Natural killer cell (primary cell): ENCODE data around the gene DARS2. TPM values are rescaled to one million over a fixed set of nuclear protein-coding genes. Genes with fewer than 3 reads are reported as not detected.

Experiments used
- ATAC-seq, 3 donors: fragments of 150-1000 bp in 2 of 3; fragments of 200-7000 bp in 1 of 3; cut with Tn5 transposase; 1 replicate in 1 of 3; 2 replicates in 2 of 3; pipeline ENCODE4 v1.10.0; 2021; ENCODE audit warnings: mild to moderate bottlenecking in 2 of 3, moderate library complexity in 2 of 3
- DNase-seq, 2 donors: peaks; one replicate each; pipeline versions ENCODE4 v3.0.0 to v3.0.0-alpha.2; 2013 to 2021; ENCODE audit warnings: mixed read lengths in 1 of 2
- H3K27ac ChIP-seq: one replicate; pipeline ENCODE4 v1.5.1; 2013; ENCODE audit warnings: mild to moderate bottlenecking, low read length
- H3K27me3 ChIP-seq: one replicate; pipeline ENCODE4 v1.6.1; 2013; ENCODE audit warnings: low read length; ENCODE audit not compliant: control insufficient read depth, insufficient read depth
- H3K36me3 ChIP-seq: one replicate; pipeline ENCODE4 v1.6.1; 2013; ENCODE audit warnings: low read length; ENCODE audit not compliant: control insufficient read depth, insufficient read depth
- H3K4me1 ChIP-seq: one replicate; pipeline ENCODE4 v1.6.1; 2013; ENCODE audit warnings: low read length; ENCODE audit not compliant: control insufficient read depth, insufficient read depth
- H3K4me3 ChIP-seq: one replicate; pipeline ENCODE4 v1.5.1; 2013; ENCODE audit warnings: low read length
- H3K9me3 ChIP-seq: one replicate; pipeline ENCODE4 v1.6.1; 2013; ENCODE audit warnings: low read length; ENCODE audit not compliant: control insufficient read depth, insufficient read depth
- H3K27ac Mint-ChIP-seq, 2 donors: one replicate each; pipeline ENCODE4 v1.8.0; 2022; ENCODE audit warnings: mild to moderate bottlenecking in 2 of 2, mixed read lengths in 2 of 2, moderate library complexity in 1 of 2
- H3K27me3 Mint-ChIP-seq, 2 donors: one replicate each; pipeline ENCODE4 v1.8.0; 2022; ENCODE audit warnings: low read depth in 2 of 2, mixed read lengths in 2 of 2
- H3K36me3 Mint-ChIP-seq: one replicate; pipeline ENCODE4 v1.8.0; 2022; ENCODE audit warnings: mixed read lengths
- H3K4me1 Mint-ChIP-seq, 2 donors: one replicate each; pipeline ENCODE4 v1.8.0; 2022; ENCODE audit warnings: mixed read lengths in 2 of 2
- H3K4me3 Mint-ChIP-seq: one replicate; pipeline ENCODE4 v1.8.0; 2022; ENCODE audit warnings: mild to moderate bottlenecking, moderate library complexity, mixed read lengths
- H3K9me3 Mint-ChIP-seq, 2 donors: one replicate each; pipeline ENCODE4 v1.8.0; 2022; ENCODE audit warnings: mixed read lengths in 2 of 2
- WGBS: methylation state at CpG from one replicate; pipeline ENCODE4 v1.1.7; 2013; ENCODE audit warnings: missing lambda C conversion rate; ENCODE audit not compliant: insufficient coverage; 5-methylcytosine and 5-hydroxymethylcytosine counted together
- intact Hi-C: fragments of 100-400 bp; cut with micrococcal nuclease; formaldehyde crosslinking; loops from one replicate; pipeline ENCODE4 v1.14.2; 2022
- total RNA-seq, 4 donors: library from RNA; stranded (reverse); fragments of 120-200 nt in 1 of 4; gene quantifications; one replicate each; pipeline versions ENCODE4 v1.2.3 to v1.2.4, GENCODE V29; 2013 to 2022
- TF ChIP-seq, protein P1 (sequence below): fragments of 200-600 bp; IDR thresholded peaks from one replicate; pipeline ENCODE4 v1.8.0; 2022; ENCODE audit warnings: antibody characterized with exemption

Gene DARS2, protein sequence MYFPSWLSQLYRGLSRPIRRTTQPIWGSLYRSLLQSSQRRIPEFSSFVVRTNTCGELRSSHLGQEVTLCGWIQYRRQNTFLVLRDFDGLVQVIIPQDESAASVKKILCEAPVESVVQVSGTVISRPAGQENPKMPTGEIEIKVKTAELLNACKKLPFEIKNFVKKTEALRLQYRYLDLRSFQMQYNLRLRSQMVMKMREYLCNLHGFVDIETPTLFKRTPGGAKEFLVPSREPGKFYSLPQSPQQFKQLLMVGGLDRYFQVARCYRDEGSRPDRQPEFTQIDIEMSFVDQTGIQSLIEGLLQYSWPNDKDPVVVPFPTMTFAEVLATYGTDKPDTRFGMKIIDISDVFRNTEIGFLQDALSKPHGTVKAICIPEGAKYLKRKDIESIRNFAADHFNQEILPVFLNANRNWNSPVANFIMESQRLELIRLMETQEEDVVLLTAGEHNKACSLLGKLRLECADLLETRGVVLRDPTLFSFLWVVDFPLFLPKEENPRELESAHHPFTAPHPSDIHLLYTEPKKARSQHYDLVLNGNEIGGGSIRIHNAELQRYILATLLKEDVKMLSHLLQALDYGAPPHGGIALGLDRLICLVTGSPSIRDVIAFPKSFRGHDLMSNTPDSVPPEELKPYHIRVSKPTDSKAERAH
- 1 to 10 TPM; 5.0 to 8.4 (median 5.8) TPM for total RNA-seq
- total RNA-seq (2013): 15.3 TPM

DNA sequence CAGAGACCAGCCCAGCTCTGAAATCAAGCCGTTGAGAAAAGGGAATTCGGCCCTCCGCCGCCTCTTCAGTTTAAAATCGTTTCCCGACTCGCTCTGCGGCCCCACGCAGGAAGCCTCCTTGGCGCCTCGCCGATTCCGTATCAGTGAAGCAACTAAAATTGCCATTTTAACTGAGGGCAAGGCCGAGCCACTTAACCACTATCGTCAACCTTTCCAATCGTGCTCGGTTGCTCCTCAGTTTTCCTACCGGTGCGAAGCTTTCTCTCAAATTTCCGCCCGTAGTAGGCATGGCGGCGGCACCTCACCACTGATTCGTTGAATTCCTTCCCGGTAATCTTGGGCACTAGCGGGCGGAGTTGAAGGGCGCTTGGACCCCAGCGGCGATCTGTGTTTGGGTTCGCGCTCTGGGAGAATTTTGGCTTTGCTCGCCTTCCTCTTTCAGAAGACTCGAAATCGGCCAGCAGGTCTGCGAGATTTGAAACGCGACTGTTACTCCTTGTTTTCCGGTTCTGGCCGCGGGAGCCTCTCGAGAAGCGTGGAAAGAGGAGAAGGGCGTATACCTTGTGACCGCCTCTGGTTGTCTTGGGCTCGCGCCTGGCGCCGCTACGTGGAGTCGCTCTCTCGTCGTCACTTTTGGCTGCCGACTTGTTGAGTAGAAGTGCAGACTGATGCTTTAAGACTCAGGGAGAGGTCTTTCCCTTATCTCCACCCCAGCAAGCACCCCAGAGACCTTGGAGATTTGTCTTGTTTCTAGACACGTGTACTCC is at the start of gene DARS2, which contains the start of gene CENPL:
Gene DARS2, plus strand, starts transcription at position 359 of the 767 bp plus-strand sequence. CDS start 557 bp downstream, outside the sequence.
Gene CENPL, minus strand, starts transcription at position 569 of the 767 bp plus-strand sequence. CDS start 13,584 bp downstream, outside the sequence.
- ATAC-seq (peak; percentile 84 to 93 (median 88)), DNase-seq (peak; percentile 81 to 96)
- Histone ChIP-seq H3K36me3 (peaks cover 4% of the 10 kb centered on the region), H3K27ac (peak within 1 kb of the TSS; percentile 85), H3K4me3 (peak within 1 kb of the TSS; percentile 94), H3K27me3 (no peaks in the 10 kb centered on the region), H3K9me3 (no peaks in the 10 kb centered on the region), H3K4me1 (peaks cover 17% of the 10 kb centered on the region)
- Mint-ChIP-seq H3K27ac (peak within 1 kb of the TSS; percentile 95 to 98), H3K27me3 (no peaks in the 10 kb centered on the region), H3K9me3 (no peaks in the 10 kb centered on the region), H3K36me3 (no peaks in the 10 kb centered on the region), H3K4me1 (peaks cover 27 to 38% of the 10 kb centered on the region in 2 donors), H3K4me3 (peak within 1 kb of the TSS; percentile 99)
- TF ChIP-seq, protein P1, sequence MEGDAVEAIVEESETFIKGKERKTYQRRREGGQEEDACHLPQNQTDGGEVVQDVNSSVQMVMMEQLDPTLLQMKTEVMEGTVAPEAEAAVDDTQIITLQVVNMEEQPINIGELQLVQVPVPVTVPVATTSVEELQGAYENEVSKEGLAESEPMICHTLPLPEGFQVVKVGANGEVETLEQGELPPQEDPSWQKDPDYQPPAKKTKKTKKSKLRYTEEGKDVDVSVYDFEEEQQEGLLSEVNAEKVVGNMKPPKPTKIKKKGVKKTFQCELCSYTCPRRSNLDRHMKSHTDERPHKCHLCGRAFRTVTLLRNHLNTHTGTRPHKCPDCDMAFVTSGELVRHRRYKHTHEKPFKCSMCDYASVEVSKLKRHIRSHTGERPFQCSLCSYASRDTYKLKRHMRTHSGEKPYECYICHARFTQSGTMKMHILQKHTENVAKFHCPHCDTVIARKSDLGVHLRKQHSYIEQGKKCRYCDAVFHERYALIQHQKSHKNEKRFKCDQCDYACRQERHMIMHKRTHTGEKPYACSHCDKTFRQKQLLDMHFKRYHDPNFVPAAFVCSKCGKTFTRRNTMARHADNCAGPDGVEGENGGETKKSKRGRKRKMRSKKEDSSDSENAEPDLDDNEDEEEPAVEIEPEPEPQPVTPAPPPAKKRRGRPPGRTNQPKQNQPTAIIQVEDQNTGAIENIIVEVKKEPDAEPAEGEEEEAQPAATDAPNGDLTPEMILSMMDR: no peak
- under 1% methylated on average over 53 of the region's 55 CpGs for WGBS
- intact Hi-C loops: loop anchor here (1.0 to 10.0 kb wide), 8 partner anchors 43 to 1291 kb away; partner anchors contain the start of genes GAS5, KLHL20 and SUCO

DNA sequence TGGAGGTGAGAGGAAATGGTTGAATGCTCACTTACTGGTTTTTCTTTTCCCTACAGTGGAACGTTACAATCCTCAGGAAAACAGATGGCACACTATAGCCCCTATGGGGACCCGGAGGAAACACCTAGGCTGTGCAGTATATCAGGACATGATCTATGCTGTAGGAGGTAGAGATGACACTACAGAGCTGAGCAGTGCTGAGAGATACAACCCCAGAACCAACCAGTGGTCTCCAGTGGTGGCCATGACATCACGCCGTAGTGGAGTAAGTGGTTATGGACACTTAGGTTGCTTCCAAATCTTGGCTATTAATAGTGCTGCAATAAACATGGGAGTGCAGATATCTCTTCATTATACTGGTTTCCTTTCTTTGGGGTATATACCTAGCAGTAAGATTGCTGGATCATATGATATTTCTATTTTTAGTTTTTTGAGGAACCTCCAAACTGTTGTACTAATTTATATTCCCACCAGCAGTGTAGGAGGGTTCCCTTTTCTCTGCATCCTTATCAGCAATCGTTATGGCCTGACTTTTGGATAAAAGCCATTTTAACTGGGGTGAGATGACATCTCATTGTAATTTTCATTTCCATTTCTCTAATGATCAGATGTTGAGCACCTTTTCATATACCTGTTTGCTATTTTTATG is 48.8 kb upstream of the DARS2 start:
- Mint-ChIP-seq H3K36me3 (peaks cover 31% of the 10 kb centered on the region), H3K27ac (peak overlapping the region; percentile 48 to 59), H3K9me3 (no peaks in the 10 kb centered on the region), H3K27me3 (no peaks in the 10 kb centered on the region), H3K4me3 (no peak overlapping the region), H3K4me1 (peaks cover 0 to 11% of the 10 kb centered on the region in 2 donors)
- Histone ChIP-seq H3K27ac (no peak overlapping the region), H3K9me3 (no peaks in the 10 kb centered on the region), H3K4me3 (no peak overlapping the region), H3K36me3 (peaks cover 36% of the 10 kb centered on the region), H3K27me3 (no peaks in the 10 kb centered on the region), H3K4me1 (no peaks in the 10 kb centered on the region)
- intact Hi-C loops: no loop called here
- ATAC-seq (no peak), DNase-seq (no peak)
- WGBS: 94% methylated on average over 4 of the region's 5 CpGs
- TF ChIP-seq, protein P1: no peak

DNA sequence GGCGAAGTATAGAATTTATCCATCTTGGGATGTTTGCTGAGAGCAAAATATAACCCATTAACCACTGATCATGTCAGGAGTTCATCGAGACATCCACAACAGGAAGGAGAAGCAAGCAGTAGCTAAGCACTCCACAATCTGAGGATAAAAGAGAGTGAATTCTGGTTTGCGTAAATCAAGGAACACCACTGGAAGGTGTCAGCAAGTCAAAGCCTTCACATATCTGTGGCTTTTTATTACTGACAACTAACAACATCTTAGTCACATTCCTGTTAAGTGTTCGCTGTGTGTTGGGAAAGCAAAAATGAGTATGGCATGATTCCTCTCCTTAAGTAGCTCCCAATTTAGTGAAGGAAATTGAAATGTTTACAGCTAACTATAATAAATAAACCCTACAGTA is 44.5 kb upstream of the DARS2 start:
- TF ChIP-seq, protein P1: no peak
- WGBS: 100% methylated on average over 3 of the region's 4 CpGs
- no peak overlapping the region for H3K27ac Mint-ChIP-seq
- peaks cover 31% of the 10 kb centered on the region for H3K36me3 Mint-ChIP-seq
- H3K4me3 Mint-ChIP-seq: no peak overlapping the region
- no peaks in the 10 kb centered on the region for H3K27me3 ChIP-seq
- H3K36me3 ChIP-seq: peaks cover 64% of the 10 kb centered on the region
- ATAC-seq (no peak), DNase-seq (no peak)
- H3K27me3 Mint-ChIP-seq: no peaks in the 10 kb centered on the region
- no peak overlapping the region for H3K27ac ChIP-seq
- intact Hi-C loops: no loop called here
- no peaks in the 10 kb centered on the region for H3K4me1 ChIP-seq
- H3K9me3 Mint-ChIP-seq: no peaks in the 10 kb centered on the region
- no peak overlapping the region for H3K4me3 ChIP-seq
- no peaks in the 10 kb centered on the region for H3K9me3 ChIP-seq
- peaks cover 0 to 11% of the 10 kb centered on the region in 2 donors for H3K4me1 Mint-ChIP-seq
